Natural killer cell (primary cell): Measurements from ENCODE around the gene SETD1B. TPM values are rescaled to one million over a fixed set of nuclear protein-coding genes. Genes with fewer than 3 reads are reported as not detected.

ENCODE experiments used
- ATAC-seq, 3 donors: fragments of 150-1000 bp in 2 of 3; fragments of 200-7000 bp in 1 of 3; cut with Tn5 transposase; 1 replicate in 1 of 3; 2 replicates in 2 of 3; pipeline ENCODE4 v1.10.0; 2021; ENCODE audit warnings: mild to moderate bottlenecking in 2 of 3, moderate library complexity in 2 of 3
- DNase-seq, 2 donors: peaks; one replicate each; pipeline versions ENCODE4 v3.0.0 to v3.0.0-alpha.2; 2013 to 2021; ENCODE audit warnings: mixed read lengths in 1 of 2
- H3K27ac ChIP-seq: one replicate; pipeline ENCODE4 v1.5.1; 2013; ENCODE audit warnings: mild to moderate bottlenecking, low read length
- H3K27me3 ChIP-seq: one replicate; pipeline ENCODE4 v1.6.1; 2013; ENCODE audit warnings: low read length; ENCODE audit not compliant: control insufficient read depth, insufficient read depth
- H3K36me3 ChIP-seq: one replicate; pipeline ENCODE4 v1.6.1; 2013; ENCODE audit warnings: low read length; ENCODE audit not compliant: control insufficient read depth, insufficient read depth
- H3K4me1 ChIP-seq: one replicate; pipeline ENCODE4 v1.6.1; 2013; ENCODE audit warnings: low read length; ENCODE audit not compliant: control insufficient read depth, insufficient read depth
- H3K4me3 ChIP-seq: one replicate; pipeline ENCODE4 v1.5.1; 2013; ENCODE audit warnings: low read length
- H3K9me3 ChIP-seq: one replicate; pipeline ENCODE4 v1.6.1; 2013; ENCODE audit warnings: low read length; ENCODE audit not compliant: control insufficient read depth, insufficient read depth
- H3K27ac Mint-ChIP-seq, 2 donors: one replicate each; pipeline ENCODE4 v1.8.0; 2022; ENCODE audit warnings: mild to moderate bottlenecking in 2 of 2, mixed read lengths in 2 of 2, moderate library complexity in 1 of 2
- H3K27me3 Mint-ChIP-seq, 2 donors: one replicate each; pipeline ENCODE4 v1.8.0; 2022; ENCODE audit warnings: low read depth in 2 of 2, mixed read lengths in 2 of 2
- H3K36me3 Mint-ChIP-seq: one replicate; pipeline ENCODE4 v1.8.0; 2022; ENCODE audit warnings: mixed read lengths
- H3K4me1 Mint-ChIP-seq, 2 donors: one replicate each; pipeline ENCODE4 v1.8.0; 2022; ENCODE audit warnings: mixed read lengths in 2 of 2
- H3K4me3 Mint-ChIP-seq: one replicate; pipeline ENCODE4 v1.8.0; 2022; ENCODE audit warnings: mild to moderate bottlenecking, moderate library complexity, mixed read lengths
- H3K9me3 Mint-ChIP-seq, 2 donors: one replicate each; pipeline ENCODE4 v1.8.0; 2022; ENCODE audit warnings: mixed read lengths in 2 of 2
- CTCF ChIP-seq: fragments of 200-600 bp; IDR thresholded peaks from one replicate; pipeline ENCODE4 v1.8.0; 2022; ENCODE audit warnings: antibody characterized with exemption
- WGBS: methylation state at CpG from one replicate; pipeline ENCODE4 v1.1.7; 2013; ENCODE audit warnings: missing lambda C conversion rate; ENCODE audit not compliant: insufficient coverage; 5-methylcytosine and 5-hydroxymethylcytosine counted together
- intact Hi-C: fragments of 100-400 bp; cut with micrococcal nuclease; formaldehyde crosslinking; loops from one replicate; pipeline ENCODE4 v1.14.2; 2022
- total RNA-seq, 4 donors: library from RNA; stranded (reverse); fragments of 120-200 nt in 1 of 4; gene quantifications; one replicate each; pipeline versions ENCODE4 v1.2.3 to v1.2.4, GENCODE V29; 2013 to 2022

SETD1B gene
- total RNA-seq, 3 donors from 2014 or later (not counting 1 experiment from before 2014, with no cell fraction given): 55.1 to 57.5 (median 56.2) TPM

- Histone ChIP-seq H3K27me3 (no peaks in the 10 kb centered on the region), H3K4me3 (peak overlapping the region; percentile 54), H3K9me3 (no peaks in the 10 kb centered on the region), H3K27ac (peak overlapping the region; percentile 93), H3K36me3 (peaks cover 22% of the 10 kb centered on the region), H3K4me1 (peaks cover 45% of the 10 kb centered on the region)
- WGBS: 26% methylated on average over 22 of the region's 30 CpGs
- H3K36me3 Mint-ChIP-seq: no peaks in the 10 kb centered on the region
- intact Hi-C loops: no loop called here
- ATAC-seq (peak; percentile 15 to 42 (median 26)), DNase-seq (peak; percentile 46 to 83)
- TF ChIP-seq CTCF: peak; percentile 24
- H3K27me3 Mint-ChIP-seq: no peaks in the 10 kb centered on the region
- no peaks in the 10 kb centered on the region for H3K9me3 Mint-ChIP-seq
- peaks cover 54 to 59% of the 10 kb centered on the region in 2 donors for H3K4me1 Mint-ChIP-seq
- peak overlapping the region; percentile 87 for H3K27ac Mint-ChIP-seq
- H3K4me3 Mint-ChIP-seq: peak overlapping the region; percentile 85
Measured at GRCh38 chr12:121799156-121799841, 4.5 kb upstream of the SETD1B start.

GRCh38 chr12:121799842-121800693 is 3.7 kb upstream of the SETD1B start:
- WGBS: under 1% methylated on average over 84 of the region's 84 CpGs
- intact Hi-C loops: loop anchor here (5.0 kb wide), 1 partner anchor 702 kb away; the partner anchor contains the start of gene ZCCHC8
- Histone ChIP-seq H3K4me3 (peak overlapping the region; percentile 54), H3K9me3 (no peaks in the 10 kb centered on the region), H3K36me3 (peaks cover 22% of the 10 kb centered on the region), H3K27ac (peak overlapping the region; percentile 93), H3K27me3 (no peaks in the 10 kb centered on the region), H3K4me1 (peaks cover 40% of the 10 kb centered on the region)
- Mint-ChIP-seq H3K36me3 (no peaks in the 10 kb centered on the region), H3K4me3 (peak overlapping the region; percentile 85), H3K27me3 (no peaks in the 10 kb centered on the region), H3K4me1 (peaks cover 46 to 51% of the 10 kb centered on the region in 2 donors), H3K9me3 (no peaks in the 10 kb centered on the region), H3K27ac (peak overlapping the region; percentile 100)
- DNase-seq: peak; percentile 74 to 81
- peak; percentile 7 for TF ChIP-seq CTCF
- ATAC-seq: peak; percentile 37 to 60 (median 41)

GRCh38 chr12:121800694-121801594 is 2.9 kb upstream of the SETD1B start:
- Histone ChIP-seq H3K36me3 (peaks cover 19% of the 10 kb centered on the region), H3K9me3 (no peaks in the 10 kb centered on the region), H3K4me1 (peaks cover 44% of the 10 kb centered on the region), H3K4me3 (peak overlapping the region; percentile 57), H3K27ac (peak overlapping the region; percentile 97), H3K27me3 (no peaks in the 10 kb centered on the region)
- no peak for TF ChIP-seq CTCF
- DNase-seq (peak; percentile 77 to 83), ATAC-seq (peak; percentile 35 to 64 (median 45))
- H3K27me3 Mint-ChIP-seq: no peaks in the 10 kb centered on the region
- peak overlapping the region; percentile 100 for H3K27ac Mint-ChIP-seq
- WGBS: under 1% methylated on average over 86 of the region's 86 CpGs
- peaks cover 43 to 51% of the 10 kb centered on the region in 2 donors for H3K4me1 Mint-ChIP-seq
- H3K4me3 Mint-ChIP-seq: peak overlapping the region; percentile 100
- H3K9me3 Mint-ChIP-seq: no peaks in the 10 kb centered on the region
- no peaks in the 10 kb centered on the region for H3K36me3 Mint-ChIP-seq
- intact Hi-C loops: loop anchor here (5.0 kb wide), 1 partner anchor 701 kb away; the partner anchor contains the start of gene ZCCHC8
